Activated CD4-positive, alpha-beta T cell treated with anti-CD3 and anti-CD28 coated beads, Interleukin-2, Interleukin-4, amounts not matched to agents 100 ng/mL and 50 ng/mL, durations not matched to agents 16 hours and 8 hours (primary cell): Measurements from ENCODE around the gene GMCL2.
"Not testable (repeated sequence)": the region's sequence is repeated elsewhere in the genome, so short reads cannot be mapped to it uniquely, and the experiment has no call there.

Source experiments
- DNase-seq: peaks from one replicate; pipeline ENCODE4 v3.0.0-alpha.2; 2020; ENCODE audit warnings: low spot score

The GMCL2 gene, protein sequence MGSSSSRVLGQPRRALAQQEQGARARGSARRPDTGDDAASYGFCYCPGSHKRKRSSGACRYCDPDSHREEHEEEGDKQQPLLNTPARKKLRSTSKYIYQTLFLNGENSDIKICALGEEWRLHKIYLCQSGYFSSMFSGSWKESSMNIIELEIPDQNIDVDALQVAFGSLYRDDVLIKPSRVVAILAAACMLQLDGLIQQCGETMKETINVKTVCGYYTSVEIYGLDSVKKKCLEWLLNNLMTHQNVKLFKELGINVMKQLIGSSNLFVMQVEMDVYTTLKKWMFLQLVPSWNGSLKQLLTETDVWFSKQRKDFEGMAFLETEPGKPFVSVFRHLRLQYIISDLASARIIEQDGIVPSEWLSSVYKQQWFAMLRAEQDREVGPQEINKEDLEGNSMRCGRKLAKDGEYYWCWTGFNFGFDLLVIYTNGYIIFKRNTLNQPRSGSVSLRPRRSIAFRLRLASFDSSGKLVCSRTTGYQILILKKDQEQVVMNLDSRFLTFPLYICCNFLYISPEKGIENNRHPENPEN

DNA sequence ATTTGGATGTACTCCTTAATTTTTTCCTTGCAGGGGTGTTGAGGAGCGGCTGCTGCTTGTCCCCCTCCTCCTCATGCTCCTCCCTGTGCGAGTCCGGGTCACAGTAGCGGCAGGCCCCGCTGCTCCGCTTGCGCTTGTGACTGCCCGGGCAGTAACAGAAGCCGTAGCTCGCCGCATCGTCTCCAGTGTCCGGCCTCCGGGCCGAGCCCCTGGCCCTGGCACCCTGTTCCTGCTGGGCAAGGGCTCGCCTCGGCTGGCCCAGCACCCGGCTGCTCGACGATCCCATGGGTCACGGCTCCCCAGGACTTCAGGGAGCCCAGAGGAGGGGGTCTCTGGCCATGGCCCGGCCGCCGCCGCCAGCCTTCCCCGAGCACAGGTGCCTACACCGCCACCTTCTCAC lies at the start of gene GMCL2:
Gene GMCL2, minus strand, starts transcription at position 358 of the 400 bp plus-strand sequence. Its CDS starts 72 bp downstream, at position 286.
- no peak for DNase-seq

- no peak for DNase-seq
Measured at GRCh38 chr5:178236679-178237078, 49.5 kb upstream of the GMCL2 start.

- DNase-seq, result no peak
Measured at GRCh38 chr5:178236126-178236525, 49.0 kb upstream of the GMCL2 start.

DNA sequence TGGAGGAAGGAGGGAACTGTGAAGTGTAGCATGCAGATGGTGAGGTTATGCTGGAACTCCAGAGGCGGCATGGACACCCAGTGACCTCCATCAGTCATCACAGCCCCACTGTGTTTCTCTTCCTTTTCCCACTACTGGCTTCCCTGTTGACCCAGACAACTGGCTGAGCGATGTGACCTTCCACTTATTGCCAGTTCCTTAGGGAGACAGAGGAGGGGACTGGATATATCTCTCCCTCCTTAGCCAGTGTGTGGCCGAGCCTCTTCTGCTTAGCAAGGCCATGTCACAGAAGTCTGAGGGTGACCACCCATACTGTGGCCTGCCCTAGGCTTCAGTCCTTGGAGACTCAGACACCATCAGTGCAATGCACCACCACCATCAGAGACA lies 48.4 kb upstream of the GMCL2 start:
- DNase-seq, result no peak

- peak; percentile 74 for DNase-seq
Measured at GRCh38 chr5:178234750-178235587, 47.8 kb upstream of the GMCL2 start.

- DNase-seq, result no peak
Measured at GRCh38 chr5:178234121-178234749, 47.1 kb upstream of the GMCL2 start.

GRCh38 chr5:178232920-178233429 lies 45.8 kb upstream of the GMCL2 start:
- DNase-seq, result no peak

DNA sequence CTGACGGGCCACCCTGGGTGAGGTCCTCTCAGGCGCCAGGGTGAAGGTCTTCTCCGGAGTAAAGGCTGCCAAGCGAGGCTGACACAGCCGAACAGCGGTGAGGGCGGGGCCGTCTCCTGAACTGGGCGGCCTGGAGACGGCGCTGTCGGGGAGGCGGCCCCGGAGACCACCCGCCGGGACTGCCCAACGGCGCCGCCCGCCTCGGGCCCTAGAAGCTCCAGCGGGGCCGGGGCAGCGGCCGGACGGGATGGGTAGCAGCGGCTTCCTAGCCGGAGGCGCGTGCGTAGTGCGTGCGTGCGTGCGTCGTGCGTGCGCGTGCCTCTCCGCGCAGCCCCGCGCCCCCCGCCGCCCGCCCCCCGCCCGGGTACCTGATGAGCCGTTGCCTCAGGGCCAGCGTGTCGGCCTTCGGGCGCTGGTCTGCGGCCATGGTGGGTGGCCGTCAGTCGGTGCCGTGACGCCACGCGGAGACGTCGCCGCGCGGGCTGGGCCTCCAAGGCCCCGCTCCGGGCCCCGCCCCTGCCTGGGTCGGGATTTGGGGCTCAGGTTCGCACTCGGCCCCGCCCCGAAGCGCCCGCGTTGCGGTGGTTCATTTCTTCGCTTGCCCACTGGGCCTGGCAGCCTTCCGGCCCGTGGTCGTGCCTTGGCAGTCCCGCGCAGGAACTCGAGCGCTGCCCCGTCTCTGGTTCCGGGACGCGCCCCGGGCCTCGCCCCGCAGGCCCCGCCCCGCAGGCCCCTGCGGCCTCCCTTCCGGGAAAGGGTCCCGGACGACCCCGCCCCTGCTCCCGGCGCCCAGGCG lies 45.2 kb upstream of the GMCL2 start, which contains the start of gene PHYKPL:
Gene PHYKPL, minus strand, starts transcription at position 679 of the 796 bp plus-strand sequence. Its CDS starts 252 bp downstream, at position 427.
- DNase-seq, result peak; percentile 73

DNA sequence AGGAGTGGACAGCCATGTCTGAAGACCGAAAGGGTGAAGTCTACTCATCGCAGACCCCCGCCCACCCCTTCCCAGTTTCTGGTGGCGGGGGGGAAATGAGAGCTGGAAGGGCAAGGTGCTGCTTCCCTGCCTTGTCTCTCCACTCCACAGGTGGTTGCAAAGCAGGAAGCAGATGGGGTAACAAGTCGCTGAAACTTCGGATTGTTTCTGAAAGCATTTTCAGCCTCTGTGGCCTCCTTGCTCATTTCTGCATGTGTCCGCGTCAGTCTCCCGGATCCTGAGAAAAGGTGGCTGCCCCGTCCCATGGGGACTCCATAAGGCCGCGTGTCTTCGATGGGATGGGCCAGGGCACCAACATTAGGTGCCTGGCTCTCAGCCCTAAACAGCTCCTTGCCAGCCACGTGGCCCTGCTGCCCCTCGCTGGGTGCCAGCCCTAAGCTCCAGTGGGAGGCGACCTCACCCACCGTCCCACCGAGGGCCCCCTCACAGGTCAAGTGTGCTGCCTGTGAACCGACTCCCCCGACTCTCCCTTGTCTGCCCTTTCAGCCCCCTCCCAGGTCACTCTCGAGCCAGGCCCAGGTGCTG lies 44.5 kb upstream of the GMCL2 start:
- DNase-seq, result no peak

- DNase-seq, result no peak
Measured at GRCh38 chr5:178230879-178231538, 43.8 kb upstream of the GMCL2 start.

DNA sequence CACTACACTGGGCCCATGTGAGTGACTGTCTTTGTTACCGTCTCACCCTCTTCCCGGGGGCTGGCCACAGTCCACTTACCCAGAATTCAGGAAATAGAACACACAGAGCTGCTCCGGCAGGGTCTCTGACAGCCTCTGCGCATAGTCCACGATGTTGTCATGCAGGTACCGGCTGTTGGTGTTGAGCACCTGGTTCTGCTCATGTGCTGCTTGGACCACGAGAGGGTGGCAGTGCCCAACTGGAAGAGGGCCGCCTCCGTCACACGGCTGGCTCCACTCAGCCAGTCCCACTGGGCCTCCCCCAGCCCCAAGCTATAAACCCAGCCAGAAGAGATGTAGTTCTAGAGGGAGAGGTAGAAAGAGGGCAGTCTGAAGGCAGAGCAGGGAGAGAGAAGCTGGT lies 42.7 kb upstream of the GMCL2 start:
- DNase-seq, result no peak

DNA sequence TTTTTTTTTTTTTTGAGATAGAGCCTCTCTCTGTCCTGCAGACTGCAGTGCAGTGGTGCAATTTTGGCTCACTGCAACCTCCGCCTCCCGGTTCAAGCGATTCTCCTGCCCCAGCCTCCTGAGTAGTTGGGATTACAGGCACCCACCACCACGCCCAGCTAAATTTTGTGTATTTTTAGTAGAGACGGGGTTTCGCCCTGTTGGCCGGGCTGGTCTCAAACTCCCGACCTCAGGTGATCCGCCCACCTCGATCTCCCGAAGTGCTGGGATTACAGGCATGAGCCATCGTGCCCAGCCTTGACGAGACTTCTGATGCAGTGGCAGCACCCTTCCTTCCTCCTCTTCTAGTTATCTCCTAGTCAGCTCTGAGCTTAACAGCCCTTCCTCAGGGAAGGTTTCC lies 41.9 kb upstream of the GMCL2 start:
- not testable (repeated sequence) for DNase-seq

DNA sequence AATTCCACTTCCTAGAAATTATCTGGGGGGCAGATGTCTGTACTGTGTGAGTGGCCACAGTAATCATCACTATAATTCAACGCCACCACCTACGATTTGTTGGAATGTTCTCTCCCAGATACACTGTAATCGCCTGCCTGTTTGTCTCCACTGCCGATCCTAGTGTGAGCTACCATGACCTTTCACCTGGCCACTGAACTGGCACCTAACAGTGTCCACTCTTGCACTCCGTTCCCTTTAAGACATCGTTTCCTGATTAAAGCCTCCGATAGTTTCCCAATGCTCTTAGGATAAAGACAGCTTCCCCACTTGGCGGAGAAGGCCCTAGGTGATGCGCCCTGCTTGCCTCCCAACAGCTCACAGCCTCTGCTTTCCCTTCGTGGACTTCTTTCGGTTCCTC lies 41.4 kb upstream of the GMCL2 start:
- DNase-seq, result no peak

DNA sequence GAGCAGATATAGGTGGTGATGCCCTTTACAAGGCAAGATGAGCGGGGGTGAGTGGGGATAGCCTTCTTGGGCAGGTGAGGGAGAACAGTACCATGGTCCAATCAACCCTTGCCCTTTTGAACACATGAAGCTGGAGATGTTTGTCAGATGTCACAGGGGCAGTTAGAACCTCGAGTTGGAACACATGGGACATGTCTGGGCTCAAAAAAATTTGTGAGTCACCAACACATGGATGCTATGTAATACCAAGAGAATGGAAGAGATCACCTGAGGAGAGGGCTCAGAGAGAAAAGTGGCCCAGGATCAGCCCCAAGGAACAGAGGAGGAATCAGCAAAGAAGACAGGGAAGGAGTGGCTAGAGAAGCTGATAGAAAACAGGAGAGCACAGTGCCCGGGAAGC lies 40.8 kb upstream of the GMCL2 start:
- no peak for DNase-seq

DNA sequence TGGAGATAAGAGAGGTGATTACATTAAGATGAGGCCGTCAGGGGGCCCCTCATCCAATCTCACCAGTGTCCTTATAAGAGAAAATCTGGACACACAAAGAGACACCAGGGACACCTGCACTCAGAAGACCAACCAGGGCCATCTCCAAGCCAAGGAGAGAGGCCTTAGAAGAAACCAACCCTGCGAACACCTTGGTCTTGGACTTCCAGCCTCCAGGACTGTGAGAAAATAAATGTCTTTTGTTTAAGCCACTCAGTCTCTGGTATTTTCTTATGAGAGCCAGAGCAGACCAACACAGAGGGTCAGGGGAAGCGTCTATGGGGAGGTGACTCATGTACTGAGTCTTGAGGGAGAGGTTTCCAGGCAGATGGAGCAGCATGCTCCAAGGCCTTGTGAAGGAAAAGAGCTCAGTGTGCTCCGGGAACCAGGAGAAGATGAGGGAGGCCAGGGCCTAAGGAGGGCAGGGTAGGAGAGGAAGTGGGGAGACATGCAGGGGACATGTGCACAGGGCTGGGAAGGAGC lies 40.0 kb upstream of the GMCL2 start:
- DNase-seq, result no peak

- no peak for DNase-seq
Measured at GRCh38 chr5:178225174-178225573, 38.0 kb upstream of the GMCL2 start.

DNA sequence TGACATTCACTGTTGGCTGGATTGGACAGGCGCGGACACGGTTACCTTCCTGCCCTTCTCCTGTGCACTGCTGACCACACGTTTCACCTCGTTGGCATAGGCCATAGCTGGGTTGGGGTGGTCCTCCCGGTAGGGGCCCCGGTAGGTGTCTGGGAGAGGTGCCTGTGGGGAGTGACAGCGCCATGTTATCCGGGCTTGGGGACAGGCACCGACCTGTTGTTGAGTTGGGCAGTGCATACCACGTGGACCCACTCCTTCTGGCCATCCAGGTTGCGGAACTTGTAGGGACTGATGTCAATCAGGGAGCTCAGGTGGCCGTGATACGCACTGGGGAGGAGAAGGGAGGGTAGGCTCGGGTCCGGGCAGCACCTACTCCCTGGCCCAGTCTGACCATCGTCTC lies 37.2 kb upstream of the GMCL2 start:
- DNase-seq, result no peak

- DNase-seq, result no peak
Measured at GRCh38 chr5:178223828-178224335, 36.7 kb upstream of the GMCL2 start.

GRCh38 chr5:178223196-178223773 lies 36.1 kb upstream of the GMCL2 start:
- DNase-seq, result no peak

- DNase-seq, result no peak
Measured at GRCh38 chr5:178222292-178222691, 35.1 kb upstream of the GMCL2 start.
